Vagina (tissue), 2 donors: ENCODE measurements around the gene SHLD1.

ENCODE experiments used
- POLR2A ChIP-seq, 2 donors: fragments of 450-650 bp; IDR thresholded peaks; one replicate each; pipeline ENCODE4 v1.6.1; 2017; ENCODE audit warnings: antibody characterized with exemption in 2 of 2, mild to moderate bottlenecking in 2 of 2, moderate library complexity in 2 of 2
- TF ChIP-seq, protein P1 (sequence below), 3 experiments: fragments of 450-650 bp in 2 of 3; fragments of 200-600 bp in 1 of 3; sonication (generic) in 1 of 3; IDR thresholded peaks; one replicate each; pipeline ENCODE4 v1.5.1; 2017 to 2019; ENCODE audit warnings: antibody characterized with exemption in 3 of 3, mild to moderate bottlenecking in 2 of 3, moderate library complexity in 2 of 3

DNA sequence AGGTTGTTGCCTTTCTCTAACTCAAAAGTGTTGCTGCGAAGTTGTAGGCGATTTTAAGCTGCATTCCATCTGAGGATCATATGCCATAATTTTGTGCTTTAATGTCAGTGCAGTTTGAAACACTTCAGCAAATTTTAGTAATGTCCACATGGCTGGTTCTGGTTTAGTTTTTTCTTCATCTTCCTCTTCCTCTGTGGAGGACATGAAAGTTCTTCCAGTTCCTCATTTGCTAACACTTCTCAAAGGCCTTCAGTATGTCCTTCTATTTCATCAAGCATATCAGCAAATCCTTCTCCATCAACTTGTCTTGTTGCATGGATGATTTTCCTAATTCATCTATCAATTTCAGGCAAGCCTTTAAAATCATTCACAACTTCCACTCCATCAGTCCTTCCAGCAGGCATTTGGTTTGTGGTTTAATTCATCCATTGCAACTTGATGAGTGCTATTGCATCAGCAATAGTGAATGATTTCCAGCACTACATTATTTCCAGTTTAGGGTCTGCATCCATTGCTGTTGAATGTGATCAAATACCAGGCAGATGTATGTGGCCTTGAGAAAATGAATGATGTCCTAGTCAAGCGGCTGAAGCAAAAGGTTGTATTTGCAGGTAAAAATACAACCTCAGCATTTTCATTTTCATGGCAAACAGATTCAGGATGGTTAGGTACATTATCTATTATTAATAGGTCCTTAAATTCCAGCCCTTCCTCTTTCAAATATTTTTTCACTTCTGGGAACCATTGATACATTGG, 20.2 kb downstream of the SHLD1 start:
- no peak for TF ChIP-seq POLR2A (IDR thresholded peaks at IDR 0.05)
- TF ChIP-seq, protein P1, sequence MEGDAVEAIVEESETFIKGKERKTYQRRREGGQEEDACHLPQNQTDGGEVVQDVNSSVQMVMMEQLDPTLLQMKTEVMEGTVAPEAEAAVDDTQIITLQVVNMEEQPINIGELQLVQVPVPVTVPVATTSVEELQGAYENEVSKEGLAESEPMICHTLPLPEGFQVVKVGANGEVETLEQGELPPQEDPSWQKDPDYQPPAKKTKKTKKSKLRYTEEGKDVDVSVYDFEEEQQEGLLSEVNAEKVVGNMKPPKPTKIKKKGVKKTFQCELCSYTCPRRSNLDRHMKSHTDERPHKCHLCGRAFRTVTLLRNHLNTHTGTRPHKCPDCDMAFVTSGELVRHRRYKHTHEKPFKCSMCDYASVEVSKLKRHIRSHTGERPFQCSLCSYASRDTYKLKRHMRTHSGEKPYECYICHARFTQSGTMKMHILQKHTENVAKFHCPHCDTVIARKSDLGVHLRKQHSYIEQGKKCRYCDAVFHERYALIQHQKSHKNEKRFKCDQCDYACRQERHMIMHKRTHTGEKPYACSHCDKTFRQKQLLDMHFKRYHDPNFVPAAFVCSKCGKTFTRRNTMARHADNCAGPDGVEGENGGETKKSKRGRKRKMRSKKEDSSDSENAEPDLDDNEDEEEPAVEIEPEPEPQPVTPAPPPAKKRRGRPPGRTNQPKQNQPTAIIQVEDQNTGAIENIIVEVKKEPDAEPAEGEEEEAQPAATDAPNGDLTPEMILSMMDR (IDR thresholded peaks at IDR 0.05), result no peak
